Measurements from ENCODE around the gene RSL24D1. TPM values are rescaled to one million over a fixed set of nuclear protein-coding genes. Genes with fewer than 3 reads are reported as not detected.

Gene RSL24D1
- total and polyA plus RNA-seq, 7 donors: 56.2 to 171 (median 106) TPM

GRCh38 chr15:55221090-55222011 is 24.6 kb upstream of the RSL24D1 start:
- H3K9me3 ChIP-seq: no peaks in the 10 kb centered on the region
- intact Hi-C loops (cut with DNase I): no loop called here
- 43 to 80% methylated on average over 6 of the region's 6 CpGs for WGBS, 2 donors
- no peak overlapping the region for H3K4me3 ChIP-seq
- TF ChIP-seq POLR2AphosphoS5 (IDR thresholded peaks at IDR 0.05) (peak in 2 of 4 donors; percentile 34 to 36), EP300 (IDR thresholded peaks at IDR 0.05) (no peak), CTCF (IDR thresholded peaks at IDR 0.05) (no peak), POLR2A (IDR thresholded peaks at IDR 0.05) (no peak)
- peaks cover 0 to 50% (median 2%) of the 10 kb centered on the region in 4 donors for H3K36me3 ChIP-seq
- peaks cover 0 to 7% (median 5%) of the 10 kb centered on the region in 4 donors for H3K4me1 ChIP-seq
- no peak for DNase-seq
- H3K27me3 ChIP-seq: no peaks in the 10 kb centered on the region
- peak overlapping the region in 3 of 4 donors; percentile 17 to 58 (median 42) for H3K27ac ChIP-seq

GRCh38 chr15:55220606-55221005 is 23.9 kb upstream of the RSL24D1 start:
- Histone ChIP-seq H3K27ac (peak overlapping the region in 3 of 4 donors; percentile 17 to 58 (median 42)), H3K36me3 (peaks cover 0 to 42% (median 0%) of the 10 kb centered on the region in 4 donors), H3K4me1 (peaks cover 0 to 7% (median 5%) of the 10 kb centered on the region in 4 donors), H3K4me3 (no peak overlapping the region), H3K27me3 (no peaks in the 10 kb centered on the region), H3K9me3 (no peaks in the 10 kb centered on the region)
- no peak for DNase-seq
- TF ChIP-seq POLR2A (IDR thresholded peaks at IDR 0.05): no peak
- TF ChIP-seq POLR2AphosphoS5 (IDR thresholded peaks at IDR 0.05): no peak
- no peak for TF ChIP-seq EP300 (IDR thresholded peaks at IDR 0.05)
- TF ChIP-seq CTCF (IDR thresholded peaks at IDR 0.05): no peak
- intact Hi-C loops (cut with DNase I): no loop called here

GRCh38 chr15:55218056-55218455 is 21.3 kb upstream of the RSL24D1 start:
- DNase-seq: no peak
- intact Hi-C loops (cut with DNase I): no loop called here
- Histone ChIP-seq H3K27ac (peak overlapping the region in 2 of 4 donors; percentile 34 to 48), H3K4me1 (peaks cover 0 to 7% (median 5%) of the 10 kb centered on the region in 4 donors), H3K36me3 (peaks cover 0 to 20% (median 0%) of the 10 kb centered on the region in 4 donors), H3K4me3 (no peak overlapping the region), H3K9me3 (no peaks in the 10 kb centered on the region), H3K27me3 (no peaks in the 10 kb centered on the region)
- TF ChIP-seq POLR2AphosphoS5 (IDR thresholded peaks at IDR 0.05): no peak
- no peak for TF ChIP-seq POLR2A (IDR thresholded peaks at IDR 0.05)
- TF ChIP-seq EP300 (IDR thresholded peaks at IDR 0.05): no peak
- no peak for TF ChIP-seq CTCF (IDR thresholded peaks at IDR 0.05)
- 67 to 85% methylated on average over 2 of the region's 2 CpGs for WGBS, 2 donors

GRCh38 chr15:55204464-55204863 is 7.7 kb upstream of the RSL24D1 start:
- Histone ChIP-seq H3K9me3 (no peaks in the 10 kb centered on the region), H3K27ac (no peak overlapping the region)

More at GRCh38 chr15:55204464-55204863, 7.7 kb upstream of the RSL24D1 start:
- Histone ChIP-seq H3K27me3 (no peaks in the 10 kb centered on the region), H3K4me1 (no peaks in the 10 kb centered on the region), H3K4me3 (no peak overlapping the region), H3K36me3 (peaks cover 0 to 14% (median 5%) of the 10 kb centered on the region in 4 donors)
- DNase-seq: no peak
- no peak for TF ChIP-seq POLR2AphosphoS5 (IDR thresholded peaks at IDR 0.05)
- TF ChIP-seq CTCF (IDR thresholded peaks at IDR 0.05): no peak
- no peak for TF ChIP-seq EP300 (IDR thresholded peaks at IDR 0.05)
- no peak for TF ChIP-seq POLR2A (IDR thresholded peaks at IDR 0.05)
- 57 to 78% methylated on average over 4 of the region's 4 CpGs for WGBS, 2 donors
- intact Hi-C loops (cut with DNase I): no loop called here

Measured in sigmoid colon (tissue), 7 donors.